RWPE1 (cell line): ENCODE data around the gene MYO16.

Experiments
- CTCF ChIA-PET: fragments of 350-600 bp; sonication (Branson Sonifier 250); formaldehyde crosslinking; extraction: SDS; loops from one replicate; lab custom pipeline; 2021; lab: Yijun Ruan, JAX
- POLR2A ChIA-PET: fragments of 400-600 bp; formaldehyde crosslinking; extraction: SDS; loops from one replicate; lab custom pipeline; 2020; ENCODE audit warnings: antibody characterized with exemption; ENCODE audit not compliant: low non-redundant PET; lab: Yijun Ruan, JAX
- DNase-seq: peaks from one replicate; pipeline ENCODE4 v3.0.0; 2012; ENCODE audit warnings: low spot score
- H3K27ac ChIP-seq: fragments of 450-650 bp; 2 replicates; pipeline ENCODE4 v1.5.1; 2017
- CTCF ChIP-seq: fragments of 450-650 bp; conservative IDR thresholded peaks from 2 replicates; pipeline ENCODE4 v1.5.1; 2017; ENCODE audit warnings: low read depth, mild to moderate bottlenecking

Gene MYO16

GRCh38 chr13:108629181-108629752, at the start of gene MYO16:
MYO16 (plus strand) TSS chr13:108629611; CDS start chr13:108629845, 234 bp downstream.
- DNase-seq = no peak

GRCh38 chr13:108586826-108587225, 42.6 kb upstream of the MYO16 start:
- TF ChIP-seq CTCF = no peak
- POLR2A ChIA-PET = no interaction called here
- no peak overlapping the region for H3K27ac ChIP-seq
- CTCF ChIA-PET = no interaction called here
- no peak for DNase-seq

More at GRCh38 chr13:108629181-108629752, at the start of gene MYO16:
- no peak within 1 kb of the TSS for H3K27ac ChIP-seq
- TF ChIP-seq CTCF = no peak
- POLR2A ChIA-PET = no interaction called here
- CTCF ChIA-PET = no interaction called here

- ChIA-PET POLR2A (no interaction called here), CTCF (no interaction called here)
- no peak for DNase-seq
- TF ChIP-seq CTCF = no peak
- no peak overlapping the region for H3K27ac ChIP-seq
Observed at GRCh38 chr13:108588516-108588915, 40.9 kb upstream of the MYO16 start.

DNA sequence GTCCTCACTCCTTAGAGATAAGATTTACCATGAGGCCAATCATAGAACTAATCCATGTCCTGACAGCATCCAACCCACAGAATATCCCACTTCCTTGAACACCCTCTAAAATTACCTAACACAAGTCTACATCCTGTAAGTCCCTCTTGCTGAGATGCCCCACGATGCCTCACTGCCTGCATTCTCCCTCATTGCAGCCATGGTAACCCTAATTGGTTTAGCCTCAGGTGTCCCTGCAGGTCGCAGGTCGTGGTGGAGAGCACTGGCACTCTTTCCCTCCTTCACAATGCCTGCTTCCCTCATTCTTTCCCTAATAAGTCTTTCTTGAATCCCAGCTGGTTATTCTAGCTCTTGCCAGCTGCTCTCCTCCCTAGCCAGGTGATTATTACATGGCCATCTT, 35.3 kb upstream of the MYO16 start:
- no peak for DNase-seq
- no peak for TF ChIP-seq CTCF
- POLR2A ChIA-PET = no interaction called here
- H3K27ac ChIP-seq = no peak overlapping the region
- CTCF ChIA-PET = interaction anchor here (0.7 kb wide), 1 partner anchor 1896 kb away, joined by 4 read pairs; no protein-coding TSS in a partner anchor

DNA sequence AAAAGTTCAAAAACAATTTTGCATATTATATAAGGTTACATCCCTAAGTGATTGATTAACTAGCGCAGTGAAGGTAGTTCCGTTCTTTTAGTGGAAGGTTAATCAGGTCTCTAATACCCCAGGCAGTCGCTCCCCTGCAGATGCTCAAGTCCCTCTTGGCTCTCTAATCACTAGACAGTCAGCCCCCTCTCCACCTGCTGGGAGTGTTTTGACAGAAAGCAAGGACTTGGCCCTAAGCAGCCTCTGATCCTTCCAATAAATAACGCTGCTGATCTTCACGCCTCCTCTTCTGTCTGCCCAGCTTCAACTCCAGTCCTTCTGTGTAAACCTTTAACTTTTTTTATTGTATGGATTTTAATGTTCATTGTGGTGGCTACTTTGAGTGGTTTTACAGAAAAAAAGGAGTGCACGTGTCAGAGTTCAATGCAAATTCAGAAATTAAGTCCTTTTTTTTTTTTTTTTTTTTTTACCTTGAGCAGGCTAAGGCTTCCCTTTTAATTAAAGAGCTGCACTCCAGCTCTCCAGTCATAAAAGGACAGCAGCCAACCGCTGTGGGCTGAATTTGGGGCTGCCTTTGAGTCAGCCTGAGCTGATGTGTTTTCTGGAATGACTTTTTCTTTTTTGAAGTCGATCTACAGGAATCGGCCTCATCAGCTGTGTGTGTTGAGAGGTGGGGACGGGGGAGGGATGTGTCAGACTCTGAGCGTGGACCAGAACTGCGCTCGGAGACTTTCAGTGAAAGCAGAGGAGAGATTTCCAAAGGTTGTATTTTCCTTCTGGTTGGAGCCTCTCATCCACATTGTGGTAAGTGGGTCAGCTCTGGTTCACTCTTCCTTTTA, 33.8 kb upstream of the MYO16 start:
- DNase-seq = no peak
- no peak overlapping the region for H3K27ac ChIP-seq
- POLR2A ChIA-PET = no interaction called here

GRCh38 chr13:108597943-108598342, 31.5 kb upstream of the MYO16 start:
- POLR2A ChIA-PET = no interaction called here
- DNase-seq = no peak
- TF ChIP-seq CTCF = no peak
- CTCF ChIA-PET = no interaction called here
- no peak overlapping the region for H3K27ac ChIP-seq

More for the DNA sequence above, 33.8 kb upstream of the MYO16 start:
- CTCF ChIA-PET = no interaction called here
- no peak for TF ChIP-seq CTCF
